Stimulated activated CD8-positive, alpha-beta memory T cell treated with anti-CD3 and anti-CD28 coated beads, Interleukin-15, amount 100 ng/mL, for 48 hours (primary cell): ENCODE results near the gene ATP2B2.
"Not testable (repeated sequence)": the region's sequence is repeated elsewhere in the genome, so short reads cannot be mapped to it uniquely, and the experiment has no call there.

Experiments
- DNase-seq, 2 donors: peaks; one replicate each; pipeline ENCODE4 v3.0.0-alpha.2; 2020; ENCODE audit warnings: low read depth in 2 of 2

The ATP2B2 gene

GRCh38 chr3:10299679-10300078 is 205.7 kb downstream of the ATP2B2 start:
- no peak for DNase-seq

GRCh38 chr3:10299175-10299574 is 206.2 kb downstream of the ATP2B2 start:
- no peak for DNase-seq

GRCh38 chr3:10298064-10298463 is 207.3 kb downstream of the ATP2B2 start:
- DNase-seq, result not testable (repeated sequence)

- no peak for DNase-seq
These were observed 211.3 kb downstream of the ATP2B2 start for GRCh38 chr3:10294030-10294586.

GRCh38 chr3:10292505-10293419 is 212.6 kb downstream of the ATP2B2 start, which contains the start of gene GHRL:
Gene GHRL, minus strand, starts transcription at chr3:10292947. Its CDS starts 2,767 bp downstream, at chr3:10290180.
- no peak for DNase-seq

- no peak for DNase-seq
These were observed 213.7 kb downstream of the ATP2B2 start for GRCh38 chr3:10291641-10292040.

- no peak for DNase-seq
These were observed 214.8 kb downstream of the ATP2B2 start for GRCh38 chr3:10290481-10291176.

- DNase-seq, result no peak
These were observed 215.5 kb downstream of the ATP2B2 start for GRCh38 chr3:10289787-10290355.

GRCh38 chr3:10289077-10289476 is 216.3 kb downstream of the ATP2B2 start:
- no peak for DNase-seq

GRCh38 chr3:10288575-10288960 is 216.8 kb downstream of the ATP2B2 start:
- DNase-seq, result no peak

- DNase-seq, result no peak
These were observed 217.3 kb downstream of the ATP2B2 start for GRCh38 chr3:10287936-10288574.

GRCh38 chr3:10286596-10287295 is 218.6 kb downstream of the ATP2B2 start:
- no peak for DNase-seq

- DNase-seq, result no peak
These were observed 219.3 kb downstream of the ATP2B2 start for GRCh38 chr3:10286133-10286524.

- DNase-seq, result no peak
These were observed 219.9 kb downstream of the ATP2B2 start for GRCh38 chr3:10285272-10286132.

GRCh38 chr3:10284496-10284895 is 220.9 kb downstream of the ATP2B2 start:
- no peak for DNase-seq

- no peak for DNase-seq
These were observed 221.7 kb downstream of the ATP2B2 start for GRCh38 chr3:10283638-10284037.

- DNase-seq, result no peak
These were observed 223.4 kb downstream of the ATP2B2 start for GRCh38 chr3:10281951-10282350.

- no peak for DNase-seq
These were observed 224.8 kb downstream of the ATP2B2 start for GRCh38 chr3:10280571-10280970.

- DNase-seq, result no peak
These were observed 225.2 kb downstream of the ATP2B2 start for GRCh38 chr3:10280177-10280529.
